OCI-LY7 (cell line): Measurements from ENCODE around the gene NES.

ENCODE experiments used
- EZH2phosphoT487 ChIP-seq: fragments of 200-600 bp; sonication (generic); IDR thresholded peaks from 2 replicates; pipeline ENCODE4 v1.6.1; 2018; ENCODE audit warnings: low read depth, borderline replicate concordance, mild to moderate bottlenecking, mixed run types, antibody characterized with exemption, low read length, moderate library complexity, mixed read lengths
- TF ChIP-seq, protein P1 (sequence below): fragments of 200-600 bp; sonication (generic); conservative IDR thresholded peaks from 2 replicates; pipeline ENCODE4 v1.5.1; 2014; ENCODE audit warnings: mild to moderate bottlenecking, antibody characterized with exemption, low read length, moderate library complexity, mixed read lengths

DNA sequence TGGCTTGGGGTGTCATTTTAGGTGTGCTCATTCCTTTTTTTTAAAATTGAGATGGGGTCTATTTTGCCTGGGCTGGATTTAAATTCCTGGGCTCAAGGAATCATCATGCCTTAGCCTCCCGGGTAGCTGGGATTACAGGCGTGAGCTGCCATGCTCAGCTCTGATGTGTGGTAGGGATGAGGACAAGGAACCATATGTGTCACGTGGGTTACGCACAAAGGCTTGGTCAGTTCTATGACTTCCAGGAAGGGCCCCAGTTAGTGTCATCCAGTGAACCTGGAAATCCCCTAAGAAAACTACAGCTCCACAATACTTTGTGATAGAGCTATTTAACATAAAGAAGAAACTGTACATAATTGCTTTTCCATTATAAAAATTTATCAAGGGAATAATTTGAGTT lies 44.3 kb upstream of the NES start:
- TF ChIP-seq, protein P1, sequence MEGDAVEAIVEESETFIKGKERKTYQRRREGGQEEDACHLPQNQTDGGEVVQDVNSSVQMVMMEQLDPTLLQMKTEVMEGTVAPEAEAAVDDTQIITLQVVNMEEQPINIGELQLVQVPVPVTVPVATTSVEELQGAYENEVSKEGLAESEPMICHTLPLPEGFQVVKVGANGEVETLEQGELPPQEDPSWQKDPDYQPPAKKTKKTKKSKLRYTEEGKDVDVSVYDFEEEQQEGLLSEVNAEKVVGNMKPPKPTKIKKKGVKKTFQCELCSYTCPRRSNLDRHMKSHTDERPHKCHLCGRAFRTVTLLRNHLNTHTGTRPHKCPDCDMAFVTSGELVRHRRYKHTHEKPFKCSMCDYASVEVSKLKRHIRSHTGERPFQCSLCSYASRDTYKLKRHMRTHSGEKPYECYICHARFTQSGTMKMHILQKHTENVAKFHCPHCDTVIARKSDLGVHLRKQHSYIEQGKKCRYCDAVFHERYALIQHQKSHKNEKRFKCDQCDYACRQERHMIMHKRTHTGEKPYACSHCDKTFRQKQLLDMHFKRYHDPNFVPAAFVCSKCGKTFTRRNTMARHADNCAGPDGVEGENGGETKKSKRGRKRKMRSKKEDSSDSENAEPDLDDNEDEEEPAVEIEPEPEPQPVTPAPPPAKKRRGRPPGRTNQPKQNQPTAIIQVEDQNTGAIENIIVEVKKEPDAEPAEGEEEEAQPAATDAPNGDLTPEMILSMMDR, result no peak
- no peak for TF ChIP-seq EZH2phosphoT487
